ENCODE data around the gene PPIP5K1.

Gene PPIP5K1

GRCh38 chr15:43517354-43518196, 72.4 kb downstream of the PPIP5K1 start, which contains the start of gene MAP1A:
Gene MAP1A, plus strand, starts transcription at chr15:43517608. Its CDS starts 3,866 bp downstream, at chr15:43521474.
- DNase-seq: peak; percentile 94

GRCh38 chr15:43516801-43517353, 73.1 kb downstream of the PPIP5K1 start:
- DNase-seq: peak; percentile 94

- peak; percentile 9 for DNase-seq
Measured at GRCh38 chr15:43516185-43516584, 73.8 kb downstream of the PPIP5K1 start.

- no peak for DNase-seq
Measured at GRCh38 chr15:43515741-43516140, 74.3 kb downstream of the PPIP5K1 start.

DNA sequence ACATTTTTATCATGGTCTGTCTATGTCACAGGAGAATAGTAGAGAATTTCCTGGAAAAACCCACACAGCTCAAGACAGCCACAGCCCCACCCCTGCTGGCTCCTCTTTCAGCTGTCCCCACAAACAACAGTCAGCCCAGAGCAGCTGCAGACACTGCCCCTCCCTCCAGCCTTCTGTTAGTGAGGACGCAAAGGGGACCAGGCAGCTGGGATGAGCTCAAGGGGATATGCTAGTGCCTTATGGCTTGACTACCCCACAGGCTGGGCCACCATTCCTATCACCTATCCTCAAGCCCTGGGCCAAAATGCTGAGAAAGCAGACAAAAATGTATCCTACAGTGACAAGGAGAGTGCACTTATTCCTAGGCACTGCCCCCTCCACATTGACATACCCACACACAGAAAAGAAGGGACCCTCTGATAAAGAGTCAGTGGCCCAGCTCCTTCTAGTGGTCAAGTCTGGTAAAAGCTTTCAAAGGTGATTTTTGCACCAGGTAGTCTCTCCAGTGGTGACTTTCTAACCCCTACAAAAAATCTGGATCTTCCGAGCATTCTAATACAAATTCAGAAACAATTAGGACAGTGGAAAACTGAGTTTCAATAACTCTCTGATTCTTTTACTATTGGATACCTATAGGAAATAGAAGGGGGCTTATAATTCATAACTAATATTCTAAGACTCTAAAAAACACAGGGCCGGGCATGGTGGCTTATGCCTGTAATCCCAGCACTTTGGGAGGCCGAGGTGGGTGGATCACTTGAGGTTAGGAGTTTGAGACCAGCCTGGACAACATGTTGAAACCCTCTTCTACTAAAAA, 75.6 kb downstream of the PPIP5K1 start:
- DNase-seq: peak; percentile 92

- no peak for DNase-seq
Measured at GRCh38 chr15:43513550-43513949, 76.5 kb downstream of the PPIP5K1 start.

GRCh38 chr15:43511012-43511885, 78.8 kb downstream of the PPIP5K1 start:
- peak; percentile 67 for DNase-seq

- DNase-seq: peak; percentile 100
Measured at GRCh38 chr15:43510200-43511011, 79.6 kb downstream of the PPIP5K1 start.

GRCh38 chr15:43509660-43510199, 80.3 kb downstream of the PPIP5K1 start:
- peak; percentile 51 for DNase-seq

DNA sequence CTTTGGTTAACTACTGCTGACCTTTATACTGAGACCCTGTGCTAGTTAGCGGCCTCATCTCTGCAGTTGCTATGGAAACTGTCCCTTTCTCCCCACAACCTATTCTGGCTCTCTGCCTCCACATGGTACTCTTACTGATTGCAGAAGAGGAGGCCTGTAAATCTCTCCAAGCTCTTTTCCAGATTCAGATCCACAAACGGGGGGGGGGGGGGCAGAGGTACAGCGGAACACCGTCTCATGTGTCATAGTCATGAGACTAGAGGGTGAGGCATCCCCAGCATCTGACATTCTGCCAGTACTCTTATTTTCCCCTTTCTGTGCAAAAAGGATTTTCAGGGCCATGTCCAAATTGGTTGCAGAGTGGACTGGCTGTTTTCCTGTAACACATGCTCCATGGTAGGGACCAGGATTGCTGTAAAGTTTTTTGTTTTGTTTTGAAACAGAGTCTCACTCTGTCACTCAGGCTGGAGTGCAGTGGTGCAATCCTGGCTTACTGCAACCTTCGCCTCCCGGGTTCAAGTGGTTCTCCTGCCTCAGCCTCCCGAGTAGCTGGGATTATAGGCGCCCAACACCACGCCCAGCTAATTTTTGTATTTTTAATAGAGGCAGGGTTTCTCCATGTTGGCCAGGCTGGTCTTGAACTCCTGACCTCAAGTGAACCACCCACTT, 80.9 kb downstream of the PPIP5K1 start:
- DNase-seq: peak; percentile 15

DNA sequence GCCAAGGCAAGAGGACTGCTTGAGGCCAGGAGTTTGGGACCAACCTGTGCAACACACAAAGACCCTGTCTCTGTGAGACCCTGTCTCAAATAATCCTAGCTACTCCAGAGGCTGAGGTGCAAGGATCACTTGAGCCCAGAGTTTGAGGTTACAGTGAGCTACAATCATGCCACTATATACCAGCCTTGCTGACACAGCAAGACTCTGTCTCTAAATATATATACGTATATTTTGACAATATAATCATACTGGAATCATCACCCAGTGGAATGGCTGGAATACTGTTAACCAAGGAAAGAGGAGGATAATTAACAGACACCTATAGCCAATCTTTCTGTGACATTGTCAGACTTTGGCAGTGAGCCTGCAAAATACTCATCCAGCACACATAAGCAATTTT, 81.6 kb downstream of the PPIP5K1 start:
- no peak for DNase-seq

GRCh38 chr15:43505738-43506137, 84.3 kb downstream of the PPIP5K1 start:
- peak; percentile 62 for DNase-seq

DNA sequence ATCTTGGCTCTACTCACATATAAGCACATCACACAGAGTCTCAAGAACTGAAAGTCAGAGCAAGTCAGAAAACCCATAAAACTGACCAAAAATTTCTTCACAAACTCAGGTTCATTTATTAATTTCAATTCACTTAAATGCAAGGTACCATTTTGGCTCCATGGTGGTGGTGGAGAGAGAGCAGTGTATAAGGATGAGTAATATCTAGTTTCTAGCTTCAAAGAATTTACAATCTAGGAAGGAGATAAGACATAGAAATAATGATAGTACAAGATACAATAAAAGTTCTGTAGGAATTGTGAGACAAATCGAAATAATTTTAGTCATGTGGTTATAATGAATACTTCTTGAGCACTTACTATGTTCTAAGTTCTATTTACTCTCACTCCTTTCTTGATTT, 90.4 kb downstream of the PPIP5K1 start:
- DNase-seq: no peak

DNA sequence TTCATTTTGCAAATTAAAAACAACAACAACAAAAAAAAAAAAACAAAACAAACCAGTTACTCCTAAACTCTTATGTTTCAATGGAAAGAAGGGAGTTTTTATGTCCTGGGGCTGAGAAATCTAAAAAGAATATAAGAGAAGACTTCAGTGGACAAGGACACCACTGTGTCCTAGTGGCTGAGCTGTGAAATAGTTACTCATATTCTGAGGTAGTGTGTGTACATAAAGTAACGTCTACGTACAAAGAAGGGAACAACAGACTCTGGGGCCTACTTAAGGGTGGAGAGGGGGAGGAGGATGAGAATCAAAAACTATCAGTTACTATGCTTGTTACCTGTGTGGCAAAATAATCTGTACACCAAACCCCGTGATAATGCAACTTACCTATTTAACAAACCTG, 91.0 kb downstream of the PPIP5K1 start:
- DNase-seq: peak; percentile 6

DNA sequence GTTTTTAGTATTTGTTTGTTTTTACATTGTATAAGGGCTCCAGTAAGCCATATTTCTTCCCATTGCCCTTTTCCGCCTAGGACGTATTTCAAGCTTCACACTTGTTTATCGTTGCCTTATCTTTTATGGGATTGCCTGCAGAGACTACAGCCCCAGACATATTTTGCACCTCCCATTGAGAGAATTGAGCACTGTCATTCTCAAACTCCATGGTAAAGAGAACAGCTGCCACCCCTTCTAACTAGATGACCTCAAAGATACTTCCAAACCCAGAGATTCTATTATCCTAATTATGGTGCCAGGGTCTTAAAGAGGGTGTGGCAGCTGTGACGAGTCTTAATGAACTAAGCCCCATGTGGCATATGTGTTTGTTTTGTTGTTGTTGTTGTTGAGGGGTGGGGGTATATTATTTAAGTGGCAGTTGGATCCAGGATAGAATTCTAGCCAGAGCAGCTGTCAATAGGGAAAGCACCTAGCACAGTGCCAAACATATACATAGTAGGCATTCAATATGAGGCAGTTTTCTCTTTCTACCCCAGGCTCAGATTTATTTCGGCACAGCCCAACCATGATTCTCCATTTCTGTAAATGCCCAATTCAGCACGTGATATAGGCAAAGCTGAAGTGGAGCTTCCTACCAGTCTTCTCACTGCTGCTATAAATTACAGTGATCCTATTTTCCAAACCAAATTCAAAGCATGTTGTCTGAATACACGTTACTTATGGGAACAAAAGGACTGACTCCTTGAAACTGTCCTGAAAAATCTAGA, 96.1 kb downstream of the PPIP5K1 start:
- DNase-seq: peak; percentile 98

DNA sequence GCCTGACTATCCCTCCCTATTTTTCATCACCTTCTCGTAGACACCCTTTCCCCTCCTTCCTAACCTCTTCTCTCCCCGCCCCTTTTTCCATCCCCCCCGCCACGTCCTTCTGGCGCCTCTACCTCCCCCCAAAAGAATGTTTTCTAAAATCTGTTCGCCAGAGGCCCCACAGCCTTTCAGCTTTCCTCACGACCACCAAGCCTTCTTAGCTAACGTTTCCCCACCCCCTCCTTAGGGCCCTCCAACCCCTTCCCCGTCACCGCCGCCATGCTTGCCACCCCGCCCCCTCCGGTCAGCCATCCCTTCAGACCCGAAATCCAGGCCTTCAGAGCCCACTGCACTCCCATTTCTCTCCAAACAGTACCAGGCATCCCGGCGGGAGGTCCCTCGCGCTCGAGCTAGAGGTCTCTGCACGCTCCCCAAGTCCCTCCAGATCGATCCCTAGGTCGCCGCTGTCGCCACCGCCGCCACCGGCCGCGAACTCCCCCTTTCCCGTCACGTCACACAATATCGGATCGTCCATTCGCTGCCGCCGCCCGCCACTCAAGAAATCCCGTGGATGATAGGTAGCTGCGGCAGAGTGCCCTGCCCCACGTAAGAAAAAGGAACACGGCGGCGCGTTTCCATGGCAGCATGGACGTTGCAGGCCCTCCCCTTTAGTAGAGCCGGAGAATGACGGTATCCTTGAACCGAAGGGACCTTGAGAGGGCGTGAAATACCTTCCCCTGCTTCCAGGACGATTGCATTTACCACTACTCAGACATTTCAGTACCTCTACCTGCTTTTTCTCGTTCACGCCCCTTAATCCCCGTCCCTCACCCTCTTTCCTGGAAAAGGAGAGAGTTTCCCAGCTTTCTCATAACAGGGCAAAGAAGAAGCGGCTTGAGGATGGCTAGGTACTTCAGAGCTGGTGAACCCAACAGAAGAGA, 97.1 kb downstream of the PPIP5K1 start, which contains the start of gene TP53BP1:
Gene TP53BP1, minus strand, starts transcription at position 484 of the 929 bp plus-strand sequence. Its CDS starts 113 bp downstream, at position 371.
- DNase-seq: peak; percentile 99

GRCh38 chr15:43492266-43492665, 97.7 kb downstream of the PPIP5K1 start:
- peak; percentile 65 for DNase-seq

DNA sequence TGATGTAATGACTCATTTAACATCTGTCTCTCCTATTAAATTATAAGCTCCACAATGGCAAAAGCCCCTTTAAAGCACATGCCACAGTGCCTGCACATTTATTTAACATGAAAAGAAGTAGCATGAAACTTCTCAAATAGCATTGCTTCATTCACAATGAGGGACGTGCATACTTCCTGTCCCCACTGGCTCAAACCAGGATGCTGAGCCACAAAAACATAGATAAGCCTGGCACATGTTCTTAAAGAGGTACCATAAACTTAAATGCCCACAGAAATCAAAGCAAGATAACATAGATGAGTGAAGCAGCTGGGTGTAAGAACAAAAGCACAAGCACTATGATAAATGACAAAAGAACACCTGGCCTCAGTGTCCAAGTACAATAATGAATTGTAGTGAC, 100.8 kb downstream of the PPIP5K1 start:
- no peak for DNase-seq

DNA sequence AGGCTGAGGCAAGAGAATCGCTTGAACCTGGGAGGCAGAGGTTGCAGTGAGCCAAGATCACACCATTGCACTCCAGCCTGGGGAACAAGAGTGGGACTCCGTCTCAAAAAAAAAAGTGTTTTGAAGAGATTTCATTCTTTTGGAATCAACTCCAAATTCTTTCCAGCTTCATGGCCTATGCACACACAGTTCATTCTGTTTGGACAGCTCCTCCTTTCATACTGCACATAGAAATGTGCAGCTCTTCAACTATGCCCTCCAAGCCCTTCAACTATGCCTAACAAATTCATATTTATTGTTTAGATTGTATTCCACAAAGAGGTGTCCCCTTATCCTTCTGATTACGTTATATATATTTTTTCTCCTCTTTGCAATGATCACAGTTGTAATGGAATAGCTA, 101.2 kb downstream of the PPIP5K1 start:
- DNase-seq: no peak
